Measurements from ENCODE around the gene FCSK.
A peak's percentile ranks its signal among the peaks of the same experiment; 100 is the strongest.

DNA sequence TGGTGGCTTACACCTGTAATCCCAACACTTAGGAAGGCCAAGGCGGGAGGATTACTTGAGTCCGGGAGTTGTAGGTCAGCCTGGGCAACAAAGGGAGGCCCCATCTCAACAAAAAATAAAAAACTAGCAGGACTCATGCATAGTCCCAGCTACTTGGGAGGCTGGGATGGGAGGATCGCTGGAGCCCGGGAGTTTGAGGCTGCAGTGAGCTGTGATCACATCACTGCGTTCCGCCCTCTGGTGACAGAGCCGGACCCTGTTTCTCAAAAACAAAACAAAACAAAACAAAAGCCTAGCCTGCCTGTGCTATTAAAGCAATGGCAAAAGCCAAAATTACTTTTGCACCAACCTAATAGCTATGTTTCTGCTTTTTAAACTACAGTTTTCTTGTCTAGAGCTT is 1.5 kb downstream of the FCSK start:
- no peak for TF ChIP-seq EZH2 (IDR thresholded peaks at IDR 0.05; ENCODE audit: borderline replicate concordance, low read depth, low read length, poor library complexity, severe bottlenecking)
- 0 out of 2 replicates have a peak, but pooled peaks have one; percentile 13 for TF ChIP-seq CTCF (conservative IDR thresholded peaks at IDR 0.05; ENCODE audit: low read depth, low read length)

Data from A673 (cell line).